GM23248 (cell line): ENCODE measurements around the gene PTPRF. TPM values are rescaled to one million over a fixed set of nuclear protein-coding genes. Genes with fewer than 3 reads are reported as not detected.
A peak's percentile ranks its signal among the peaks of the same experiment; 100 is the strongest.

ENCODE experiments used
- DNase-seq: peaks from one replicate; pipeline ENCODE4 v3.0.0-alpha.2; 2015
- H2AFZ ChIP-seq: fragments of 200-600 bp; sonication (generic); 2 replicates; pipeline ENCODE4 v1.6.1; 2016; ENCODE audit warnings: antibody characterized with exemption
- H3F3A ChIP-seq: fragments of 200-600 bp; sonication (generic); 2 replicates; pipeline ENCODE4 v1.6.1; 2016; ENCODE audit warnings: mild to moderate bottlenecking, antibody characterized with exemption, mixed run types; ENCODE audit not compliant: insufficient read depth
- H3K27ac ChIP-seq: fragments of 200-600 bp; sonication (generic); 2 replicates; pipeline ENCODE4 v1.5.1; 2016; ENCODE audit warnings: mild to moderate bottlenecking
- H3K27me3 ChIP-seq: fragments of 200-600 bp; sonication (generic); replicated peaks from 2 replicates; pipeline ENCODE4 v1.6.1; 2016; ENCODE audit warnings: mild to moderate bottlenecking; ENCODE audit not compliant: insufficient read depth
- H3K36me3 ChIP-seq: fragments of 200-600 bp; sonication (generic); 2 replicates; pipeline ENCODE4 v1.6.1; 2016; ENCODE audit warnings: low read depth, mild to moderate bottlenecking
- H3K4me1 ChIP-seq: fragments of 200-600 bp; sonication (generic); 2 replicates; pipeline ENCODE4 v1.6.1; 2016; ENCODE audit warnings: mild to moderate bottlenecking; ENCODE audit not compliant: insufficient read depth
- H3K4me2 ChIP-seq: fragments of 200-600 bp; sonication (generic); one replicate; pipeline ENCODE4 v1.6.1; 2016; ENCODE audit warnings: mild to moderate bottlenecking; ENCODE audit not compliant: unreplicated experiment
- H3K4me3 ChIP-seq: fragments of 200-600 bp; sonication (generic); 2 replicates; pipeline ENCODE4 v1.5.1; 2016; ENCODE audit warnings: mild to moderate bottlenecking
- H3K79me2 ChIP-seq: fragments of 200-600 bp; sonication (generic); 2 replicates; pipeline ENCODE4 v1.6.1; 2016; ENCODE audit warnings: mild to moderate bottlenecking; ENCODE audit not compliant: insufficient read depth
- H3K9ac ChIP-seq: fragments of 200-600 bp; sonication (generic); 2 replicates; pipeline ENCODE4 v1.6.1; 2016; ENCODE audit warnings: mild to moderate bottlenecking
- H3K9me2 ChIP-seq: fragments of 200-600 bp; sonication (generic); 2 replicates; pipeline ENCODE4 v1.6.1; 2016; ENCODE audit warnings: mixed run types, mild to moderate bottlenecking, moderate library complexity; ENCODE audit not compliant: insufficient read depth
- H3K9me3 ChIP-seq: fragments of 200-600 bp; sonication (generic); one replicate; pipeline ENCODE4 v1.6.1; 2017; ENCODE audit warnings: low read depth
- H4K20me1 ChIP-seq: fragments of 200-600 bp; sonication (generic); 2 replicates; pipeline ENCODE4 v1.6.0; 2016; ENCODE audit not compliant: insufficient read depth
- EZH2 ChIP-seq: fragments of 200-600 bp; sonication (generic); IDR thresholded peaks from 2 replicates; pipeline ENCODE4 v1.6.1; 2018; ENCODE audit warnings: antibody characterized with exemption, mild to moderate bottlenecking; ENCODE audit not compliant: insufficient read depth, poor library complexity, severe bottlenecking
- EZH2phosphoT487 ChIP-seq: fragments of 200-600 bp; sonication (generic); IDR thresholded peaks from 2 replicates; pipeline ENCODE4 v1.6.1; 2018; ENCODE audit warnings: antibody characterized with exemption, moderate library complexity, mild to moderate bottlenecking, low read depth; ENCODE audit not compliant: insufficient read depth
- WGBS, 2 experiments: methylation state at CpG; one replicate each; pipeline ENCODE4 v1.1.6; 2015 to 2017; ENCODE audit warnings: low lambda C conversion rate in 2 of 2, low coverage in 1 of 2; ENCODE audit errors: missing lambda C conversion rate in 2 of 2; 5-methylcytosine and 5-hydroxymethylcytosine counted together
- in situ Hi-C: fragments of 300-500 bp; cut with MboI; formaldehyde crosslinking; loops from 2 replicates; pipeline ENCODE4 v1.15.0; 2020
- polyA plus RNA-seq: library from polyadenylated mRNA; unstranded; fragments of >200 nt; fragmentation: Nextera tagmentation; extraction: Ambion mirVana; gene quantifications from 2 replicates; pipeline ENCODE4 v1.2.1, GENCODE V29; 2016
- total RNA-seq: library from RNA; depleted of rRNA; stranded (reverse); fragments of >200 nt; shearing (Covaris generic); gene quantifications from 2 replicates; pipeline ENCODE4 v1.2.3, GENCODE V29; 2014

PTPRF gene
- total and polyA plus RNA-seq, 2 experiments from 2014 or later: 14.0 to 15.0 TPM

DNA sequence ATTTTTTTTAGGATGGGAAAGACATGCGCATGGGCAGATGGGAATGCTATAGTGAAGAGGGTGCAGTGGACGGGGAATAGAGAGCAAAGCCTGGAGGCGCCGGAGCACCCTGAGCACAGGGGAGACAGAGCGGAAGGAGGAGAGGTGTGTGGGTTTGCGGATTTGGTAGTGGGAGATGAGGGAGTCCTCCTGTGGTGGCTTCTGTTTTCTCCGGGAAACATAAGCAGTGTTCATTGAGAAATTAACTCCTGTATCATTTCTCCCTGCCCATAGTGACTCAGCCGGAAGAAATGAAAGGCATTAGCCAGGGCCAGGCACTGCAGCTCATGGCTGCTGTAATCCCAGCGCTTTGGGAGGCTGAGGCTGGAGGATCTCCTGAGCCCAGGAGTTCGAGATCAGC lies 4.7 kb upstream of the PTPRF start:
- Histone ChIP-seq H3K27me3 (no peaks in the 10 kb centered on the region), H3K4me3 (no peak overlapping the region), H3K9me2 (no peaks in the 10 kb centered on the region), H3K27ac (no peak overlapping the region), H3K79me2 (no peaks in the 10 kb centered on the region), H3K9ac (no peak overlapping the region), H3K4me1 (0 out of 2 replicates have a peak, but pooled peaks cover 8% of the 10 kb centered on the region), H4K20me1 (no peaks in the 10 kb centered on the region), H3K4me2 (peak overlapping the region; percentile 16), H2AFZ (peak overlapping the region; percentile 54), H3K9me3 (no peaks in the 10 kb centered on the region), H3K36me3 (no peaks in the 10 kb centered on the region), H3F3A (peaks cover 8% of the 10 kb centered on the region)
- WGBS, 2 experiments: 39 to 44% methylated on average over 10 of the region's 10 CpGs
- in situ Hi-C loops: loop anchor here (25.0 kb wide), 1 partner anchor 411 kb away; the partner anchor contains the start of genes ARTN and IPO13
- DNase-seq: peak; percentile 80
- TF ChIP-seq EZH2phosphoT487: no peak
- TF ChIP-seq EZH2: no peak

DNA sequence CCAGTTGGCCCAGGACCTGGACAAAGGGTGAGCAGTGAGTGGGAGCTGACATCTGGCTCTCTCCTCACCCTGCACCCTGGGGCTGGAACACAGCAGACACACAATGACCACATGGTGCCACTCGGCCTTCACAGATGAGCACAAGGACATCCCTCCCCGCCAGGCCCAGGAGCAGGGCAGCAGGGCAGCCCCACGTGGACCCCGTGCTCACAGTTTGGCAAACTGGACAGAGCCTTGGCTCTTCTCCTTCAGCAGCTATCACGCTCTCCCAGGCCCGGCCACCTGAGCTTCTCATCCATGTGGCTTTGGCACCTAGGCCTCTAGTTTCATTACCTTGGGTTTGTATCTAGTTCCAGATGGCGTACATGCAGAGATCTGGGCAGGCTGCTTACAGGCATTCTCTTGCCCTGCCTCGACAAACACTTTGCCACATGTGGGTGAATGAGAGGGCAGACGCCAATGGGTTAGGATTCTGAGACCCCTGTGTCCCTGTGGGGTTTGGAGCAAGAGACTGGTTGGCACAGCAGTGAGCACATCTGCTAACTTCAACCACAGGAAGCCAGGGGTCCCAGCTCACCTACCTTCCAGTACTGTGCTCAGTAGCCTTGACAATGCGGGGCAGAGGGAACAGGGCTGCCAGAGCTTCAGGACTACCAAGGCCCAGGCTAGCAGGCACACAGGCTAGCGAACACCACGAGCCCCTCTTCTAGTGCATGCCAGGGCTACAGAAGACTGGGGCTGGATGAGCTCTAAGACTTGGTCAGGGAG lies 3.4 kb upstream of the PTPRF start:
- Histone ChIP-seq H3K79me2 (peaks cover 3% of the 10 kb centered on the region; the same call in 1 of the 2 replicates), H3K27me3 (no peaks in the 10 kb centered on the region), H3F3A (peaks cover 8% of the 10 kb centered on the region), H3K4me3 (no peak overlapping the region), H3K9ac (no peak overlapping the region), H3K9me3 (no peaks in the 10 kb centered on the region), H3K4me2 (no peak overlapping the region), H3K9me2 (no peaks in the 10 kb centered on the region), H3K4me1 (peaks cover 12% of the 10 kb centered on the region; the same call in 1 of the 2 replicates), H3K27ac (no peak overlapping the region), H4K20me1 (no peaks in the 10 kb centered on the region), H2AFZ (no peak overlapping the region), H3K36me3 (no peaks in the 10 kb centered on the region)
- in situ Hi-C loops: loop anchor here (25.0 kb wide), 1 partner anchor 410 kb away; the partner anchor contains the start of genes ARTN and IPO13
- TF ChIP-seq EZH2phosphoT487: no peak
- TF ChIP-seq EZH2: no peak
- 92 to 95% methylated on average over 12 of the region's 12 CpGs for WGBS, 2 experiments
- no peak for DNase-seq

DNA sequence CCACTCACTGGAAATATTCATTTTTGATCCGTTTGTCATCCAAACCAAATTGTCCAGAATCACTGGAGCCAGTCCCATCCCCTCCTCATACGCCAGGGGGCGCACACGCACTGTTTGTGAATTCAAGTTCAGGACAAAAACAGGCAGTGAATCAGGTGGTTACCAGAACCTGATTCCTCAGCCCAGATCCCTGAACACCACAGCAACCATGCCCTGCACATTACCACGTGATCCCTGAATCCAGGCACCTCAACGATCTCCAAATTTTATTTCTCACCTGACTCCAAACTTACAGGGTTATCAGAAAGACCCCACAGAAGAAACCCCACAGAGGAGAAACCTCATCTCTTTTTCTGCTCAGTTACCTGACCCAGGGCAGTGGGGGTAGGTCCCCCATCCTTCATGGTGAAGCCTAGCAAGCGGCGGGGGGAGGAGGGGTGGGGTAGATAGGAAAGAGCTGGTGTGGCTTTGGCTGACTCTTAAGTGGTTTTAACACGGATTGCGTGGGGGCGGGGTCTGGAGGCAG lies 1.4 kb upstream of the PTPRF start:
- H3K9me3 ChIP-seq: no peaks in the 10 kb centered on the region
- H2AFZ ChIP-seq: no peak overlapping the region
- H3K9ac ChIP-seq: no peak overlapping the region
- in situ Hi-C loops: loop anchor here (25.0 kb wide), 1 partner anchor 408 kb away; the partner anchor contains the start of genes ARTN and IPO13
- no peaks in the 10 kb centered on the region for H3K36me3 ChIP-seq
- H3F3A ChIP-seq: peaks cover 8% of the 10 kb centered on the region
- 8 to 19% methylated on average over 9 to 11 of the region's 11 CpGs for WGBS, 2 experiments
- no peaks in the 10 kb centered on the region for H4K20me1 ChIP-seq
- DNase-seq: peak; percentile 90
- H3K27me3 ChIP-seq: no peaks in the 10 kb centered on the region
- TF ChIP-seq EZH2phosphoT487 (no peak), EZH2 (no peak)
- no peak overlapping the region for H3K4me2 ChIP-seq
- peaks cover 4% of the 10 kb centered on the region; the same call in 1 of the 2 replicates for H3K4me1 ChIP-seq
- H3K27ac ChIP-seq: no peak overlapping the region
- H3K9me2 ChIP-seq: no peaks in the 10 kb centered on the region
- no peak overlapping the region for H3K4me3 ChIP-seq
- peaks cover 3% of the 10 kb centered on the region; the same call in 1 of the 2 replicates for H3K79me2 ChIP-seq

DNA sequence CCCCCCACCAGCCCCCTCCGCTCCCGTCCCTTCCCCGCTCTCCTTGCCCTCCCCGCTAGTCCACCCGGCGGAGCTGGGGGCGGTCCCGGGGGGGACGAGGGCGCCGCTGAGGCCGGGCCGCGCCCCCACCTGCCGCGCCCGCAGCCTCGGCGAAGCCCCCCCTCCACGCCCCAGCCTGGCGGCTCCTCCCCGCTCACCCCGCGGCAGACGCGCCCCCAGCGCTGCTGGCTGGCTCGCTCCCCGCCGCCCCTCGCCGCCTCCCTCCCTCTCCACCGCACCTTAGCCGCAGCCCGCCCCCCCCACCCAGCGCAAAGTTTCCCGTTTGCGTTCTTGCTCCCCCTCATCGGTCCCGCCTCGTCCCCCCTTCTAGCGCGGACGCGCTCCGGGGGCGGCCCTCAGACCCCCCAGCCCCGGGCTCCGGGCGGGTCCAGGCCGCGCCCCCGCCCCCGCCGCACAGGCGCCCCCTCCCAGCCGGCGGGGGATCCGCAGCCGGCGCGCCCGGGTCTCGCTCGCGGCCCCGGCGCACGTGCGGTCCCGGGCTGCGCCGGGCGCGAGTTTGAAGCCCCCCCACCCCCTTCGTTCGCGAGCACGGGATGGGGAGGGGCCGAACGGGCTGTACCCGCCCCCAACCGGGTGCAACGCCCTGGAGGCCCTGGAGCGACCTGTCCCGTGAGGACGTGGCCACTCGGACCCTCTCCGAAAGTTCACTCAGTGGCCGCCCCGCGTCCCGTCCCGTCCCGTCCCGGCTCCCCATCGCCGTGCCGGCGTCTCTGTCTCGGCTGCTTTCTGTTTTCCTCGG lies 623 bp downstream of the PTPRF start:
- Histone ChIP-seq H3K9ac (peak overlapping the region; percentile 70), H3K4me3 (peak overlapping the region; percentile 76), H3K4me1 (peaks cover 4% of the 10 kb centered on the region; the same call in 1 of the 2 replicates), H3K36me3 (no peaks in the 10 kb centered on the region), H3K4me2 (peak overlapping the region; percentile 50), H3K9me3 (no peaks in the 10 kb centered on the region), H2AFZ (peak overlapping the region; percentile 84), H3K27ac (no peak overlapping the region), H3K27me3 (no peaks in the 10 kb centered on the region), H3K79me2 (peaks cover 3% of the 10 kb centered on the region; the same call in 1 of the 2 replicates), H3K9me2 (no peaks in the 10 kb centered on the region), H4K20me1 (no peaks in the 10 kb centered on the region), H3F3A (peaks cover 8% of the 10 kb centered on the region; the same call in 1 of the 2 replicates)
- peak; percentile 52 for DNase-seq
- in situ Hi-C loops: loop anchor here (10.0 to 25.0 kb wide), 2 partner anchors 113 to 406 kb away; partner anchors contain the start of genes ARTN and IPO13
- 1 to 2% methylated on average over 18 to 62 of the region's 102 CpGs for WGBS, 2 experiments
- TF ChIP-seq EZH2phosphoT487 (no peak), EZH2 (no peak)
